Thyroid gland (tissue), 4 donors: ENCODE data around the gene DSP.

ENCODE experiments used
- POLR2A ChIP-seq, 2 donors: fragments of 450-650 bp; IDR thresholded peaks; one replicate each; pipeline ENCODE4 v1.6.1; 2017; ENCODE audit warnings: antibody characterized with exemption in 2 of 2, mild to moderate bottlenecking in 2 of 2, moderate library complexity in 1 of 2
- TF ChIP-seq, protein P1 (sequence below), 6 experiments: fragments of 200-600 bp in 3 of 6; fragments of 450-650 bp in 3 of 6; sonication (generic) in 3 of 6; IDR thresholded peaks; one replicate each; pipeline ENCODE4 v1.5.1; 2016 to 2019; ENCODE audit warnings: antibody characterized with exemption in 6 of 6, mild to moderate bottlenecking in 2 of 6, inconsistent platforms in 1 of 6, moderate library complexity in 1 of 6

GRCh38 chr6:7589221-7589620 is 47.8 kb downstream of the DSP start:
- TF ChIP-seq, protein P1, sequence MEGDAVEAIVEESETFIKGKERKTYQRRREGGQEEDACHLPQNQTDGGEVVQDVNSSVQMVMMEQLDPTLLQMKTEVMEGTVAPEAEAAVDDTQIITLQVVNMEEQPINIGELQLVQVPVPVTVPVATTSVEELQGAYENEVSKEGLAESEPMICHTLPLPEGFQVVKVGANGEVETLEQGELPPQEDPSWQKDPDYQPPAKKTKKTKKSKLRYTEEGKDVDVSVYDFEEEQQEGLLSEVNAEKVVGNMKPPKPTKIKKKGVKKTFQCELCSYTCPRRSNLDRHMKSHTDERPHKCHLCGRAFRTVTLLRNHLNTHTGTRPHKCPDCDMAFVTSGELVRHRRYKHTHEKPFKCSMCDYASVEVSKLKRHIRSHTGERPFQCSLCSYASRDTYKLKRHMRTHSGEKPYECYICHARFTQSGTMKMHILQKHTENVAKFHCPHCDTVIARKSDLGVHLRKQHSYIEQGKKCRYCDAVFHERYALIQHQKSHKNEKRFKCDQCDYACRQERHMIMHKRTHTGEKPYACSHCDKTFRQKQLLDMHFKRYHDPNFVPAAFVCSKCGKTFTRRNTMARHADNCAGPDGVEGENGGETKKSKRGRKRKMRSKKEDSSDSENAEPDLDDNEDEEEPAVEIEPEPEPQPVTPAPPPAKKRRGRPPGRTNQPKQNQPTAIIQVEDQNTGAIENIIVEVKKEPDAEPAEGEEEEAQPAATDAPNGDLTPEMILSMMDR (IDR thresholded peaks at IDR 0.05) = no peak
- no peak for TF ChIP-seq POLR2A (IDR thresholded peaks at IDR 0.05)
